HG02642 (cell line): Measurements from ENCODE around the gene CHERP.
A peak's percentile ranks its signal among the peaks of the same experiment; 100 is the strongest.
"Not testable (repeated sequence)": the region's sequence is repeated elsewhere in the genome, so short reads cannot be mapped to it uniquely, and the experiment has no call there.

Source experiments
- ATAC-seq: cut with Tn5 transposase; IDR thresholded peaks from one replicate; pipeline ENCODE4 v1.9.1; 2021; ENCODE audit warnings: mild to moderate bottlenecking; ENCODE audit not compliant: unreplicated experiment, poor library complexity

Gene CHERP

GRCh38 chr19:16543734-16544133 is 1.5 kb upstream of the CHERP start:
- not testable (repeated sequence) for ATAC-seq

GRCh38 chr19:16542910-16543472 is 754 bp upstream of the CHERP start:
- ATAC-seq: no peak

- ATAC-seq: peak; percentile 2
Measured at GRCh38 chr19:16541526-16542044, 652 bp downstream of the CHERP start.

- ATAC-seq: no peak
Measured at GRCh38 chr19:16540948-16541347, 1.3 kb downstream of the CHERP start.

- ATAC-seq: no peak
Measured at GRCh38 chr19:16537111-16537510, 5.1 kb downstream of the CHERP start.

GRCh38 chr19:16536130-16536529 is 6.1 kb downstream of the CHERP start:
- ATAC-seq: no peak

GRCh38 chr19:16535381-16535780 is 6.9 kb downstream of the CHERP start:
- ATAC-seq: no peak

GRCh38 chr19:16532440-16533234 is 9.6 kb downstream of the CHERP start:
- no peak for ATAC-seq

- ATAC-seq: no peak
Measured at GRCh38 chr19:16531380-16531669, 10.9 kb downstream of the CHERP start.

- no peak for ATAC-seq
Measured at GRCh38 chr19:16530540-16531379, 11.5 kb downstream of the CHERP start.

GRCh38 chr19:16529466-16530144 is 12.6 kb downstream of the CHERP start:
- no peak for ATAC-seq

- ATAC-seq: no peak
Measured at GRCh38 chr19:16527971-16528521, 14.2 kb downstream of the CHERP start.

- no peak for ATAC-seq
Measured at GRCh38 chr19:16527334-16527935, 14.8 kb downstream of the CHERP start.

GRCh38 chr19:16525751-16526481 is 16.3 kb downstream of the CHERP start:
- no peak for ATAC-seq

GRCh38 chr19:16524991-16525734 is 17.1 kb downstream of the CHERP start:
- ATAC-seq: no peak

GRCh38 chr19:16522559-16523377 is 19.5 kb downstream of the CHERP start:
- ATAC-seq: no peak

GRCh38 chr19:16521715-16522289 is 20.4 kb downstream of the CHERP start:
- ATAC-seq: no peak
